Right forelimb (tissue), 1 donor: ENCODE results near the gene TMEM50A.
"Not testable (repeated sequence)": the region's sequence is repeated elsewhere in the genome, so short reads cannot be mapped to it uniquely, and the experiment has no call there.

ENCODE experiments used
- DNase-seq: peaks from one replicate; pipeline ENCODE4 v3.0.0-alpha.2; 2018

The TMEM50A gene

DNA sequence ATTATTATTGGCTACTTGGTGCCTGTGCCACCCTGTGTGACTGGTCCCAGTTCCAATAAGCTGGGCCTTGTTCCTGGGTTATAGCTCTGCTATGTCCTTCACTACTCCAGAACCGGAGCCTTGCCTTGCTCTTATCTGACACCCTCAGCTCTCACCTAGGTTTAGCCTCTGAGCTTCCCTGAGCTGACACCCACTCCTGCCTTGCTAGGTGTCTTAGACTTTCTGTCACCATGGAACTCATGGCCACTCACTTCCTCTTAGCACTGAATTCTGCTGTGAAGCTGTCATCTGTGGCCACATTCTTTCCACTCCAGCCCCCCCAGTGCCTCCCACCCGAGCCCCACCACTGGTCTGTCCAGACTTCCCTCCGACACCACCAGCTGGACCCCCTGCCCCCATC, 51.6 kb downstream of the TMEM50A start:
- DNase-seq: not testable (repeated sequence)

DNA sequence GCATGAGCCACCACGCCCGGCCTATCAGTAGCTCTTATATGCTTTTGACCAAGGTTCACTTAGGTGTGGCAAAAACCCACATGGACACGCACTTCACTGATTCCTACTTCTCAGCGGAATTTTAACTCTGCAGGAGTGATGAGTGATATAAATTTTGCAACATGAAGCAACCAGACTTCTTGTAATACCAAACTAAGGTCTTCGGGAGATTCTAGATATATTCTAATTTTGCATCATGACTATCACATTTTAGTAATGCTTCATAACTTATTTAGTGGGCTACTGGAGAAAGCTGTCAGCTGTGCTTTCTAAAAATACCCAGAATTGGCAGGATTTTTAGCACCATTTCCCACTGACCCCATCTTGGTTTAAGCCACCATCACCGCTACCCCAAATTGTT, 54.7 kb downstream of the TMEM50A start:
- DNase-seq: no peak

DNA sequence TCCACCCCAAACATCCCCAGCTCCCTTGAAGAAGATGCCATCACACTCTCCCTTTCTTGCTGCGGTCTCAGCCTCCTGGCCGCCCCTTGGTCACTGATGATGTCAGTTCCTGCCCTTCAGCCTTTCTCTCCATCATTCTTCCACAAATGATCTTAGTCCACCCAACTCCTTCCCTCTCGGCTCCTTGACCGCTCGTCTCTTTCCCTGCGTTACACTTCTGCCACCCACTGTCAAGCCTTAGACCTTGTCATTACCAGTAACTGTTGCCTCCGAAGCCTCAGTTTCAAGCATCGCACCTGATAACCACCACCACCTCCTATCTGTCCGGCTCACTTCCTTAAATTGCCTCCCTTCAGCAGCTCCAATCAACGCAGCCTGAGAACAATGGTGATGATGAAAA, 59.4 kb downstream of the TMEM50A start:
- not testable (repeated sequence) for DNase-seq

DNA sequence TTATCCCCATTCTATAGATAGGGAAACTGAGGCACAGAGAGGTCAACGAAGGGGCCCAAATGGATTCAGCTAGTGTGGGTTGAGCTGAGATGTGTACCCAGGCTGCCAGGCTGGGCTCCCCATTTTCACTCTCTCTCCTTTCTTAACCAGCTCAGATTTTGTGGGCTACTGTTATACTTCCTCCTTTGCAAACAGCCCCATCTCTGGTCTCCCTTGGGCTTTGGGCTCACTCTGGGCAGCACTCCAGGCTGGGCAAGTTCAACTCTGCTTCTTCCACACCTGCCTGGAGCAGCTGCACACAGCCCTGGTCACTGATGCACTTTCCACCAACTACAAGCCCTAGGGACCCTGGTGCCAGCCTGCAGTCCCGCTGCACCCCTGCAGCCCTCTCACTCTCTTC, 59.9 kb downstream of the TMEM50A start:
- DNase-seq: not testable (repeated sequence)

DNA sequence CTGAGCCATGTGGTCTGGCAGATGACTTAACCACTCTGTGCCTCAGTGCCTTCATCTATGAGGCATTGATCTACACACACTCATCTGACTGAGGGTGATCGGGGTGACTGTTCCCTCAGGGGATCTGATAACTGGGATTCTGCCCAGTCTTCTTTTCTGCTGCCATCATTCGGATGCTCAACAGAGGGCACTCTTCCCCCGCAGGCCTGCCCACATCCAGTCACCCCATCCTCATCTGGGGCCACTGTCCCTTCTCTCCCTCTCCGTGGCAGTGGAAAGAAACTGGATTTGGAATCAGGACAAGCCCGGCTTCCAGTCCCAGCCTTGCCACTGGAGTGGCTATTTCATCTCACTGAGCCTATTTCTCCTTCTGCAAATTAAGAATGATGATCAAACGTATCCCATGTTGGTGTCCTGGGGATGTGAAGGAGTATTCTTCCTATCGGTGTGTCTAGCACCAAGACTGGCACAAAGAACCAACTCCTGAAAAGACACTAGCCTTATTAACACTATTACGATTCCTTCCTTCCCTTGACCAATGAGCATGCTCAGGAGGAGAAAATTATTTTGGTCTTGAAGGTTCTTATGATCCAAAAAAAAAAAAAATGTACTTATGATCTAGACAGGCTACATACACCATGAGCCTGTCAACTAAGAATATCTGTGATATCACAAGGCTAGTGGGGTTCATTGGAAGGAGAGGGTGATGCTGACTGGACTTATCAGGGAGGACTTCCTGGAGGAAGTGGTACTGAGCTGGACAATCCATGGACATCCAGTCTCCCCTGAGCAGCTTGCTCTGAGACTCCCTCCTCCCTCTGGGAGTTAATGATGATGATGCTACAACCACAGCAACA, 65.0 kb downstream of the TMEM50A start:
- DNase-seq: not testable (repeated sequence)

DNA sequence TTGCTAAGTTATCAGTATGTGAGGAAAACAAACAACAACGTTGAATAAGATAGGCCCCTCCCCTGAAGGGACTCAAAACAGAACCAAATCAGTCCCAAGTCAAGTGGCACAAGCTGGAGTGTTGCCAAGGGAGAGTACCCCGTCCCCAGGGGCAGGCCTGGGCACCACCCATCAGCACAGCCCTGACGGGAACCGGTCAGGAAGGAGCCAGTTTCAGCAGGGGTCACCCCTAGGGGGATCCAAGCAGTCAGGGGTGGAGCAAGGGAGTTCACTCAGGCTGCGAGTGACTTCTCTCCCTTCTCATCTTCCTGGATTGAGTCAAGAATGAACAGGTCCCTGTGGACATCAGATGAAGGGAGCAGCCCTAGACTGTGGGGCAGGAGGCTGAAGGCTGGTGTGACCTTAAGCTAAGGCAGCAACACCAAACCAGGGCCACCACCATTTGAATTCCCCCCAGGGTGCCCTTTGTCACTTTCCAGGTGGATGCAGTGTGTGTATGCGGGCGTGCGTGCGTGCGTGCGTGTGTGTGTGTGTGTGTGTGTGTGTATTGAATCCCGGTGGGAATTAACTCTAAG, 67.7 kb downstream of the TMEM50A start:
- not testable (repeated sequence) for DNase-seq

DNA sequence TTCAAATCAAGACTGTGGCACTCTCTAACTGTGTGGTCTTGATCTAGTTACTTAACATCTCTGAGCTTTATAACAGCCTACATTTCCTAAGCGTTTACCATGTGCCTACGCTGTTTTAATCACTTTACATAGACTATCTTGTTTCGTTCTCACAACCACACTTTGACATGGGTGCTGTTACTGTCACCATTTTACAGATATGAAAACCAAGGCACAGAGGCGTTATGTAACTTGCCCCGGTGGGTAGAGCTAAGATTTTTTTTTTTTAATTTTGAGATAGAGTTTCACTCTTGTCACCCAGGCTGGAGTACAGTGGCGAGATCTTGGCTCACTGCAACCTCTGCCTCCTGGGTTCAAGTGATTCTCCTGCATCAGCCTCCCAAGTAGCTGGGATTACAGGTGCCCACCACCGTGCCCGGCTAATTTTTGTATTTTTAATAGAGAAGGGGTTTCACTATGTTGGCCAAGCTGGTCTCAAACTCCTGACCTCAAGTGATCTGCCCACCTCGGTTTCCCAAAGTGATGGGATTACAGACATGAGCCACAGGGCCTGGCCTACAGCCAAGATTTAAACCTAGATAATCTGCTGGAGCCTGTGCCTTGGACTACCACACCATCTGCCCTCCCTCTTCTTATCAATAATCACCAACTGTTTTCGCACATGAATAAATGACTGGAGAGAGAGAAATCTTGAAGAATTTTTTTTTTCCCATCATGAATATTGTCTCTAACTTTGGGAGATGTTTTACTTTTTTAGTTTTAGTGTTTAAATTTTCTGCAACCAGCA, 71.7 kb downstream of the TMEM50A start:
- not testable (repeated sequence) for DNase-seq
